Ovary (tissue), 9 donors: ENCODE data around the gene ITPR1. TPM values are rescaled to one million over a fixed set of nuclear protein-coding genes. Genes with fewer than 3 reads are reported as not detected.

Experiments used
- DNase-seq, 5 donors: peaks; one replicate each; pipeline ENCODE4 v3.0.0-alpha.2; 2019 to 2020
- H3K27ac ChIP-seq, 2 donors: fragments of 200-600 bp; one replicate each; pipeline versions ENCODE4 v1.5.1 to v1.8.0; 2019 to 2022
- H3K27me3 ChIP-seq: fragments of 200-600 bp; one replicate; pipeline ENCODE4 v1.8.0; 2022
- H3K36me3 ChIP-seq: fragments of 200-600 bp; sonication (generic); one replicate; pipeline ENCODE4 v1.5.1; 2019
- H3K4me1 ChIP-seq: one replicate; pipeline ENCODE4 v1.8.1; 2013; ENCODE audit warnings: mild to moderate bottlenecking, moderate library complexity; ENCODE audit not compliant: insufficient read depth
- H3K4me3 ChIP-seq: fragments of 200-600 bp; sonication (generic); one replicate; pipeline ENCODE4 v1.5.1; 2017
- H3K9me3 ChIP-seq, 2 donors: fragments of 200-600 bp in 1 of 2; sonication (generic) in 1 of 2; one replicate each; pipeline versions ENCODE4 v1.5.1 to v1.8.1; 2013 to 2019; ENCODE audit warnings: mild to moderate bottlenecking in 1 of 2, moderate library complexity in 1 of 2
- CTCF ChIP-seq, 3 donors: fragments of 450-650 bp in 2 of 3; fragments of 200-600 bp in 1 of 3; IDR thresholded peaks; one replicate each; pipeline versions ENCODE4 v1.5.1 to v1.8.0; 2016 to 2022; ENCODE audit warnings: antibody characterized with exemption in 3 of 3, mild to moderate bottlenecking in 1 of 3
- EP300 ChIP-seq: sonication (generic); formaldehyde crosslinking; IDR thresholded peaks from one replicate; pipeline ENCODE4 v1.6.1; 2017; ENCODE audit warnings: antibody characterized with exemption
- POLR2A ChIP-seq: fragments of 450-650 bp; IDR thresholded peaks from one replicate; pipeline ENCODE4 v1.6.1; 2017; ENCODE audit warnings: antibody characterized with exemption, mild to moderate bottlenecking, moderate library complexity
- WGBS, 3 donors: extraction: QIAGEN DNeasy Blood & Tissue Kit in 1 of 3; methylation state at CpG; one replicate each; pipeline versions ENCODE4 v1.1.5 to v1.1.7; 2013 to 2017; 5-methylcytosine and 5-hydroxymethylcytosine counted together
- intact Hi-C, 4 donors: fragments of 100-400 bp; cut with DNase I; formaldehyde crosslinking; loops; one replicate each; pipeline versions ENCODE4 v1.11.0 to v1.15.1; 2022 to 2023
- polyA plus RNA-seq, 2 donors: library from polyadenylated mRNA; stranded (reverse); fragments of 200-250 nt in 1 of 2; fragments of 350-450 nt in 1 of 2; fragmentation: Illumina TruSeq in 1 of 2; extraction: RNeasy Lipid Tissue Mini Kit (QIAGEN cat#74804) in 1 of 2; gene quantifications; one replicate each; pipeline ENCODE4 v1.2.3, GENCODE V29; 2013 to 2014
- total RNA-seq, 7 donors: library from RNA; depleted of rRNA in 2 of 7; stranded (reverse); fragments of >200 nt in 2 of 7; fragmentation: NEBNext Ultra II Directional in 3 of 7; extraction: Animal tissue kit (Norgen Biotek cat#: 25700) in 3 of 7; gene quantifications; one replicate each; pipeline versions ENCODE4 v1.1.0 to v1.2.4, GENCODE V29; 2016 to 2023
- donor health status: DM: no; HTN: no; CAD: no; lungs with moderate emphysema.
- donor health status: DM: no; HTN: no; CAD: no.
- donor health status: Bipolar disorder and iron deficiency.
- donor health status: DM: yes; HTN: yes; CAD: no.
- donor health status: DM: no; HTN: no; CAD: no.
- donor health status: DM: yes; HTN: yes; CAD: no.

ITPR1 gene
- total and polyA plus RNA-seq, 9 donors, result 59.5 to 313 (median 144) TPM

GRCh38 chr3:4660936-4661335, 167.8 kb downstream of the ITPR1 start:
- Histone ChIP-seq H3K9me3 (no peaks in the 10 kb centered on the region), H3K27ac (no peak overlapping the region), H3K27me3 (no peaks in the 10 kb centered on the region), H3K4me3 (no peak overlapping the region), H3K4me1 (no peaks in the 10 kb centered on the region), H3K36me3 (no peaks in the 10 kb centered on the region)
- WGBS, 3 donors, result 89 to 96% (median 94%) methylated on average over 7 of the region's 7 CpGs
- TF ChIP-seq POLR2A (no peak), EP300 (no peak), CTCF (IDR thresholded peaks at IDR 0.05) (no peak)
- intact Hi-C loops, result no loop called here
- DNase-seq, result no peak

- H3K27me3 ChIP-seq, result no peaks in the 10 kb centered on the region
- no peak overlapping the region for H3K27ac ChIP-seq
- intact Hi-C loops, result no loop called here
- H3K4me1 ChIP-seq, result no peaks in the 10 kb centered on the region
- WGBS, 3 donors, result 70 to 88% (median 86%) methylated on average over 2 of the region's 2 CpGs
- no peak for TF ChIP-seq CTCF (IDR thresholded peaks at IDR 0.05)
- no peak for TF ChIP-seq EP300
- TF ChIP-seq POLR2A, result no peak
- DNase-seq, result no peak
- no peaks in the 10 kb centered on the region for H3K36me3 ChIP-seq
- H3K4me3 ChIP-seq, result no peak overlapping the region
- H3K9me3 ChIP-seq, result no peaks in the 10 kb centered on the region
Measured at GRCh38 chr3:4664412-4664811, 171.3 kb downstream of the ITPR1 start.

GRCh38 chr3:4665197-4665596, 172.0 kb downstream of the ITPR1 start:
- H3K27me3 ChIP-seq, result no peaks in the 10 kb centered on the region
- no peak overlapping the region for H3K4me3 ChIP-seq
- WGBS, 3 donors, result 88 to 92% (median 92%) methylated on average over 8 of the region's 8 CpGs
- no peak for TF ChIP-seq EP300
- no peak for TF ChIP-seq CTCF (IDR thresholded peaks at IDR 0.05)
- no peak overlapping the region for H3K27ac ChIP-seq
- no peaks in the 10 kb centered on the region for H3K36me3 ChIP-seq
- no peaks in the 10 kb centered on the region for H3K9me3 ChIP-seq
- intact Hi-C loops, result no loop called here
- no peaks in the 10 kb centered on the region for H3K4me1 ChIP-seq
- no peak for DNase-seq

GRCh38 chr3:4666071-4666470, 172.9 kb downstream of the ITPR1 start:
- TF ChIP-seq POLR2A (no peak), EP300 (no peak), CTCF (IDR thresholded peaks at IDR 0.05) (no peak)
- intact Hi-C loops, result no loop called here
- Histone ChIP-seq H3K27me3 (no peaks in the 10 kb centered on the region), H3K9me3 (no peaks in the 10 kb centered on the region), H3K4me3 (no peak overlapping the region), H3K27ac (no peak overlapping the region), H3K4me1 (no peaks in the 10 kb centered on the region), H3K36me3 (no peaks in the 10 kb centered on the region)
- WGBS, 3 donors, result 87 to 92% (median 92%) methylated on average over 2 of the region's 2 CpGs
- no peak for DNase-seq

GRCh38 chr3:4670352-4670751, 177.2 kb downstream of the ITPR1 start:
- Histone ChIP-seq H3K27ac (no peak overlapping the region), H3K4me3 (no peak overlapping the region), H3K9me3 (no peaks in the 10 kb centered on the region), H3K27me3 (no peaks in the 10 kb centered on the region), H3K4me1 (no peaks in the 10 kb centered on the region), H3K36me3 (no peaks in the 10 kb centered on the region)
- intact Hi-C loops, result no loop called here
- WGBS, 3 donors, result 71 to 79% (median 74%) methylated on average over 5 of the region's 5 CpGs
- DNase-seq, result no peak
- TF ChIP-seq POLR2A (no peak), CTCF (IDR thresholded peaks at IDR 0.05) (no peak), EP300 (no peak)
